HEK293 (cell line): Measurements from ENCODE around the gene CAMK2D.

Source experiments
- CTCF ChIA-PET: fragments of 350-600 bp; formaldehyde crosslinking; extraction: SDS; loops from one replicate; lab custom pipeline; 2021; ENCODE audit warnings: antibody characterized with exemption; lab: Yijun Ruan, JAX
- POLR2A ChIA-PET: fragments of 300-600 bp; formaldehyde crosslinking; extraction: SDS; loops from one replicate; lab custom pipeline; 2020; ENCODE audit warnings: antibody characterized with exemption, inconsistent platforms; lab: Yijun Ruan, JAX
- H3K27ac ChIP-seq: fragments of 200-500 bp; sonication (Bioruptor generic); 2 replicates; pipeline ENCODE4 v1.5.1; 2014; ENCODE audit warnings: low read depth, low read length, control low read depth, inconsistent platforms; ENCODE audit errors: extremely low read depth
- H3K36me3 ChIP-seq, 2 experiments: fragments of 200-500 bp in 1 of 2; sonication (Bioruptor generic) in 1 of 2; 1 replicate in 1 of 2; 2 replicates in 1 of 2; pipeline ENCODE4 v1.5.1; 2014 to 2017; ENCODE audit warnings: inconsistent platforms in 2 of 2, low read length in 2 of 2; ENCODE audit not compliant: control insufficient read depth in 2 of 2, insufficient read depth in 1 of 2
- H3K4me1 ChIP-seq: fragments of 200-500 bp; sonication (Bioruptor generic); 2 replicates; pipeline ENCODE4 v1.5.1; 2014; ENCODE audit warnings: mild to moderate bottlenecking, low read length, inconsistent platforms; ENCODE audit not compliant: control insufficient read depth, insufficient read depth
- H3K4me3 ChIP-seq: 2 replicates; pipeline ENCODE4 v1.5.1; 2011; ENCODE audit warnings: low read depth, mild to moderate bottlenecking, control low read depth, low read length, moderate library complexity
- H3K9me3 ChIP-seq: fragments of 200-500 bp; sonication (Bioruptor generic); 2 replicates; pipeline ENCODE4 v1.5.1; 2014; ENCODE audit warnings: low read depth, low read length, inconsistent platforms; ENCODE audit not compliant: control insufficient read depth, insufficient read depth
- MYNN ChIP-seq: fragments of 450-650 bp; formaldehyde crosslinking; IDR thresholded peaks from 2 replicates; pipeline ENCODE4 v1.5.1; 2016; ENCODE audit warnings: missing biosample characterization, missing genetic modification characterization, borderline replicate concordance
- PRDM6 ChIP-seq: fragments of 450-650 bp; formaldehyde crosslinking; IDR thresholded peaks from 2 replicates; pipeline ENCODE4 v1.5.1; 2017; ENCODE audit warnings: missing biosample characterization, missing genetic modification characterization
- ZBTB11 ChIP-seq: fragments of 450-650 bp; formaldehyde crosslinking; conservative IDR thresholded peaks from 2 replicates; pipeline ENCODE4 v1.5.1; 2016; ENCODE audit warnings: low read depth, missing biosample characterization, missing genetic modification characterization
- ZBTB48 ChIP-seq: fragments of 450-650 bp; formaldehyde crosslinking; IDR thresholded peaks from 2 replicates; pipeline ENCODE4 v1.5.1; 2016; ENCODE audit warnings: missing biosample characterization, missing genetic modification characterization
- ZBTB7A ChIP-seq: fragments of 450-650 bp; formaldehyde crosslinking; IDR thresholded peaks from 2 replicates; pipeline ENCODE4 v1.5.1; 2016; ENCODE audit warnings: low read depth, missing biosample characterization, missing genetic modification characterization
- ZNF114 ChIP-seq: fragments of 450-650 bp; formaldehyde crosslinking; IDR thresholded peaks from 2 replicates; pipeline ENCODE4 v1.5.0; 2017; ENCODE audit warnings: missing biosample characterization, missing genetic modification characterization
- ZNF266 ChIP-seq: fragments of 450-650 bp; formaldehyde crosslinking; IDR thresholded peaks from 2 replicates; pipeline ENCODE4 v1.5.1; 2016; ENCODE audit warnings: missing biosample characterization, missing genetic modification characterization, low read depth
- ZNF350 ChIP-seq: fragments of 450-650 bp; formaldehyde crosslinking; IDR thresholded peaks from 2 replicates; pipeline ENCODE4 v1.5.0; 2017; ENCODE audit warnings: missing biosample characterization, mild to moderate bottlenecking, missing genetic modification characterization
- ZNF394 ChIP-seq: fragments of 450-650 bp; formaldehyde crosslinking; IDR thresholded peaks from 2 replicates; pipeline ENCODE4 v1.5.1; 2016; ENCODE audit warnings: missing biosample characterization, missing genetic modification characterization, mild to moderate bottlenecking, moderate library complexity, borderline replicate concordance
- ZNF561 ChIP-seq: fragments of 450-650 bp; IDR thresholded peaks from 2 replicates; pipeline ENCODE4 v1.5.1; 2018; ENCODE audit warnings: missing biosample characterization, missing genetic modification characterization, borderline replicate concordance
- TF ChIP-seq, protein P1 (sequence below): fragments of 450-650 bp; formaldehyde crosslinking; IDR thresholded peaks from 2 replicates; pipeline ENCODE4 v1.5.1; 2016; ENCODE audit warnings: missing biosample characterization, missing genetic modification characterization
- TF ChIP-seq, protein P2 (sequence below): fragments of 450-650 bp; formaldehyde crosslinking; IDR thresholded peaks from 2 replicates; pipeline ENCODE4 v1.5.1; 2016; ENCODE audit warnings: missing biosample characterization, missing genetic modification characterization
- TF ChIP-seq, protein P3 (sequence below): fragments of 450-650 bp; formaldehyde crosslinking; IDR thresholded peaks from 2 replicates; pipeline ENCODE4 v1.5.1; 2016; ENCODE audit warnings: missing biosample characterization, missing genetic modification characterization
- TF ChIP-seq, protein P4 (sequence below): fragments of 450-650 bp; formaldehyde crosslinking; IDR thresholded peaks from 2 replicates; pipeline ENCODE4 v1.5.1; 2017; ENCODE audit warnings: missing biosample characterization, mild to moderate bottlenecking, missing genetic modification characterization, moderate library complexity

The CAMK2D gene

GRCh38 chr4:113584407-113585150, 177.0 kb downstream of the CAMK2D start (continued):
- TF ChIP-seq ZNF561 (peak; percentile 47; the same call in 1 of the 2 replicates), ZNF394 (peak; percentile 41; the same call in 1 of the 2 replicates), ZNF266 (tag by site-specific recombination) (peak; percentile 18; the same call in 1 of the 2 replicates), ZBTB48 (peak; percentile 65; the same call in 1 of the 2 replicates), PRDM6 (tag by site-specific recombination) (peak; percentile 89), ZBTB7A (tag by site-specific recombination) (no peak)
- TF ChIP-seq, protein P1, sequence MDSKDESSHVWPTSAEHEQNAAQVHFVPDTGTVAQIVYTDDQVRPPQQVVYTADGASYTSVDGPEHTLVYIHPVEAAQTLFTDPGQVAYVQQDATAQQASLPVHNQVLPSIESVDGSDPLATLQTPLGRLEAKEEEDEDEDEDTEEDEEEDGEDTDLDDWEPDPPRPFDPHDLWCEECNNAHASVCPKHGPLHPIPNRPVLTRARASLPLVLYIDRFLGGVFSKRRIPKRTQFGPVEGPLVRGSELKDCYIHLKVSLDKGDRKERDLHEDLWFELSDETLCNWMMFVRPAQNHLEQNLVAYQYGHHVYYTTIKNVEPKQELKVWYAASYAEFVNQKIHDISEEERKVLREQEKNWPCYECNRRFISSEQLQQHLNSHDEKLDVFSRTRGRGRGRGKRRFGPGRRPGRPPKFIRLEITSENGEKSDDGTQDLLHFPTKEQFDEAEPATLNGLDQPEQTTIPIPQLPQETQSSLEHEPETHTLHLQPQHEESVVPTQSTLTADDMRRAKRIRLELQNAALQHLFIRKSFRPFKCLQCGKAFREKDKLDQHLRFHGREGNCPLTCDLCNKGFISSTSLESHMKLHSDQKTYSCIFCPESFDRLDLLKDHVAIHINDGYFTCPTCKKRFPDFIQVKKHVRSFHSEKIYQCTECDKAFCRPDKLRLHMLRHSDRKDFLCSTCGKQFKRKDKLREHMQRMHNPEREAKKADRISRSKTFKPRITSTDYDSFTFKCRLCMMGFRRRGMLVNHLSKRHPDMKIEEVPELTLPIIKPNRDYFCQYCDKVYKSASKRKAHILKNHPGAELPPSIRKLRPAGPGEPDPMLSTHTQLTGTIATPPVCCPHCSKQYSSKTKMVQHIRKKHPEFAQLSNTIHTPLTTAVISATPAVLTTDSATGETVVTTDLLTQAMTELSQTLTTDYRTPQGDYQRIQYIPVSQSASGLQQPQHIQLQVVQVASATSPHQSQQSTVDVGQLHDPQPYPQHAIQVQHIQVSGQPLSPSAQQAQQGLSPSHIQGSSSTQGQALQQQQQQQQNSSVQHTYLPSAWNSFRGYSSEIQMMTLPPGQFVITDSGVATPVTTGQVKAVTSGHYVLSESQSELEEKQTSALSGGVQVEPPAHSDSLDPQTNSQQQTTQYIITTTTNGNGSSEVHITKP (tag by site-specific recombination) = peak; percentile 78
- TF ChIP-seq, all 188 proteins: peak for 29

GRCh38 chr4:113582737-113583136, 178.8 kb downstream of the CAMK2D start:
- ChIA-PET POLR2A (no interaction called here), CTCF (interaction anchor here (1.0 to 2.5 kb wide), 2 partner anchors 14 to 35 kb away, joined by 3 to 7 read pairs; no protein-coding TSS in a partner anchor)
- Histone ChIP-seq H3K4me1 (peaks cover 14% of the 10 kb centered on the region), H3K9me3 (no peaks in the 10 kb centered on the region), H3K27ac (no peak overlapping the region), H3K36me3 (no peaks in the 10 kb centered on the region), H3K4me3 (no peak overlapping the region)
- no peak for TF ChIP-seq ZBTB11
- no peak for TF ChIP-seq MYNN
- TF ChIP-seq, protein P2, sequence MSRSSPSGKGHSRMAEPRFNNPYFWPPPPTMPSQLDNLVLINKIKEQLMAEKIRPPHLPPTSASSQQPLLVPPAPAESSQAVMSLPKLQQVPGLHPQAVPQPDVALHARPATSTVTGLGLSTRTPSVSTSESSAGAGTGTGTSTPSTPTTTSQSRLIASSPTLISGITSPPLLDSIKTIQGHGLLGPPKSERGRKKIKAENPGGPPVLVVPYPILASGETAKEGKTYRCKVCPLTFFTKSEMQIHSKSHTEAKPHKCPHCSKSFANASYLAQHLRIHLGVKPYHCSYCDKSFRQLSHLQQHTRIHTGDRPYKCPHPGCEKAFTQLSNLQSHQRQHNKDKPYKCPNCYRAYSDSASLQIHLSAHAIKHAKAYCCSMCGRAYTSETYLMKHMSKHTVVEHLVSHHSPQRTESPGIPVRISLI = no peak
- TF ChIP-seq, protein P3, sequence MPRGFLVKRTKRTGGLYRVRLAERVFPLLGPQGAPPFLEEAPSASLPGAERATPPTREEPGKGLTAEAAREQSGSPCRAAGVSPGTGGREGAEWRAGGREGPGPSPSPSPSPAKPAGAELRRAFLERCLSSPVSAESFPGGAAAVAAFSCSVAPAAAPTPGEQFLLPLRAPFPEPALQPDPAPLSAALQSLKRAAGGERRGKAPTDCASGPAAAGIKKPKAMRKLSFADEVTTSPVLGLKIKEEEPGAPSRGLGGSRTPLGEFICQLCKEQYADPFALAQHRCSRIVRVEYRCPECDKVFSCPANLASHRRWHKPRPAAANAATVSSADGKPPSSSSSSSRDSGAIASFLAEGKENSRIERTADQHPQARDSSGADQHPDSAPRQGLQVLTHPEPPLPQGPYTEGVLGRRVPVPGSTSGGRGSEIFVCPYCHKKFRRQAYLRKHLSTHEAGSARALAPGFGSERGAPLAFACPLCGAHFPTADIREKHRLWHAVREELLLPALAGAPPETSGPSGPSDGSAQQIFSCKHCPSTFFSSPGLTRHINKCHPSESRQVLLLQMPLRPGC (tag by site-specific recombination) = no peak
- TF ChIP-seq ZNF114 (tag by site-specific recombination) = no peak
- TF ChIP-seq ZNF350 (tag by site-specific recombination) = no peak
- TF ChIP-seq, protein P4, sequence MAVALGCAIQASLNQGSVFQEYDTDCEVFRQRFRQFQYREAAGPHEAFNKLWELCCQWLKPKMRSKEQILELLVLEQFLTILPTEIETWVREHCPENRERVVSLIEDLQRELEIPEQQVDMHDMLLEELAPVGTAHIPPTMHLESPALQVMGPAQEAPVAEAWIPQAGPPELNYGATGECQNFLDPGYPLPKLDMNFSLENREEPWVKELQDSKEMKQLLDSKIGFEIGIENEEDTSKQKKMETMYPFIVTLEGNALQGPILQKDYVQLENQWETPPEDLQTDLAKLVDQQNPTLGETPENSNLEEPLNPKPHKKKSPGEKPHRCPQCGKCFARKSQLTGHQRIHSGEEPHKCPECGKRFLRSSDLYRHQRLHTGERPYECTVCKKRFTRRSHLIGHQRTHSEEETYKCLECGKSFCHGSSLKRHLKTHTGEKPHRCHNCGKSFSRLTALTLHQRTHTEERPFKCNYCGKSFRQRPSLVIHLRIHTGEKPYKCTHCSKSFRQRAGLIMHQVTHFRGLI (tag by site-specific recombination) = no peak
